ENCODE measurements around the gene ANGPT4.

The ANGPT4 gene, protein sequence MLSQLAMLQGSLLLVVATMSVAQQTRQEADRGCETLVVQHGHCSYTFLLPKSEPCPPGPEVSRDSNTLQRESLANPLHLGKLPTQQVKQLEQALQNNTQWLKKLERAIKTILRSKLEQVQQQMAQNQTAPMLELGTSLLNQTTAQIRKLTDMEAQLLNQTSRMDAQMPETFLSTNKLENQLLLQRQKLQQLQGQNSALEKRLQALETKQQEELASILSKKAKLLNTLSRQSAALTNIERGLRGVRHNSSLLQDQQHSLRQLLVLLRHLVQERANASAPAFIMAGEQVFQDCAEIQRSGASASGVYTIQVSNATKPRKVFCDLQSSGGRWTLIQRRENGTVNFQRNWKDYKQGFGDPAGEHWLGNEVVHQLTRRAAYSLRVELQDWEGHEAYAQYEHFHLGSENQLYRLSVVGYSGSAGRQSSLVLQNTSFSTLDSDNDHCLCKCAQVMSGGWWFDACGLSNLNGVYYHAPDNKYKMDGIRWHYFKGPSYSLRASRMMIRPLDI

GRCh38 chr20:916125-916799 is at the start of gene ANGPT4:
TSS of gene ANGPT4 (minus strand) at chr20:916334. CDS start at chr20:916214, 120 bp downstream.
- no peak for TF ChIP-seq ZNF274 (IDR thresholded peaks at IDR 0.05; ENCODE audit: low read depth, low read length)

DNA sequence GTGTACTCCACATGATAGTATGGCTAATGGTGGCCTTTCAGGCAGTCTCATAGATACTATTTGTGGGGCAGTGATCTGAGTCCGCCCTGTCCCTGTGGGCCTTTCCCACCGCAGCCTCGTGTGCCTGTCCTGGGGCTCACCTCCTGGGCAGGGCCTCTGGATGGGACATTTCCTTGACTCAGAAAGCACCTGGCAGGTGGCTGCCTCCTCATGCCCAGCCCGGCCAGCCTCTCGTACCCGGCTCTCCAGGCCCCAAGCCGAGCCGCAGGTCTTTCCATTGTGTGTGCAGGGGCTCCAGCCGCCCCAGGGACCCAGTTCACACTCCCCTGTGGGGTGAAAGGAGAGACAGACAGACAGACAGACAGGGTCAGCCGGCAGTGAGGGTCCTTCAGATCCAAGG is 47.7 kb upstream of the ANGPT4 start:
- H3K4me3 ChIP-seq (ENCODE audit: low read length): no peak overlapping the region
- no peak for TF ChIP-seq ZNF274 (IDR thresholded peaks at IDR 0.05; ENCODE audit: low read depth, low read length)

More at GRCh38 chr20:916125-916799, at the start of gene ANGPT4:
- H3K4me3 ChIP-seq (ENCODE audit: low read length): no peak within 1 kb of the TSS

- no peak for TF ChIP-seq ZNF274 (IDR thresholded peaks at IDR 0.05; ENCODE audit: low read depth, low read length)
- no peak overlapping the region for H3K4me3 ChIP-seq (ENCODE audit: low read length)
These were observed 46.5 kb upstream of the ANGPT4 start for GRCh38 chr20:962683-963082.

- TF ChIP-seq ZNF274 (IDR thresholded peaks at IDR 0.05; ENCODE audit: low read depth, low read length): no peak
- H3K4me3 ChIP-seq (ENCODE audit: low read length): no peak overlapping the region
These were observed 46.1 kb upstream of the ANGPT4 start for GRCh38 chr20:962223-962622.

DNA sequence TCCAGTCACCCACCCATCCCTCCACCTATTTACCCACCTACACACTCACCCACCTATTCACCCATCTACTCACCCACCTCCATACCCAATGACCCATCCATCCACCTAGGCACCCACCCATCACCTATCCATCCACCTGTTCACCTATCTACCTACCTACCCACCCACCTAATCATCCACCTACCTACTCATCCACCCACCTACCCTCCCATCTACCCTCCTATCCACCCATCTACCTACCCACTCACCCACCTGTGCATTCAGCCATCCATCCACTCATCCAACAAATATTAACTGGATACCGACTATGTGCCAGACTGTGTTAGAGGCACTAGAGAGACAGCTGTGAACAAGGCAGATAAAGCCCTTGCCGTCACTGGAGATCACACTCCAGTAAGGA is 45.6 kb upstream of the ANGPT4 start:
- no peak for TF ChIP-seq ZNF274 (IDR thresholded peaks at IDR 0.05; ENCODE audit: low read depth, low read length)

GRCh38 chr20:959996-960615 is 44.0 kb upstream of the ANGPT4 start:
- TF ChIP-seq ZNF274 (IDR thresholded peaks at IDR 0.05; ENCODE audit: low read depth, low read length): no peak
- H3K4me3 ChIP-seq (ENCODE audit: low read length): no peak overlapping the region

More for the DNA sequence above, 45.6 kb upstream of the ANGPT4 start:
- H3K4me3 ChIP-seq (ENCODE audit: low read length): no peak overlapping the region

DNA sequence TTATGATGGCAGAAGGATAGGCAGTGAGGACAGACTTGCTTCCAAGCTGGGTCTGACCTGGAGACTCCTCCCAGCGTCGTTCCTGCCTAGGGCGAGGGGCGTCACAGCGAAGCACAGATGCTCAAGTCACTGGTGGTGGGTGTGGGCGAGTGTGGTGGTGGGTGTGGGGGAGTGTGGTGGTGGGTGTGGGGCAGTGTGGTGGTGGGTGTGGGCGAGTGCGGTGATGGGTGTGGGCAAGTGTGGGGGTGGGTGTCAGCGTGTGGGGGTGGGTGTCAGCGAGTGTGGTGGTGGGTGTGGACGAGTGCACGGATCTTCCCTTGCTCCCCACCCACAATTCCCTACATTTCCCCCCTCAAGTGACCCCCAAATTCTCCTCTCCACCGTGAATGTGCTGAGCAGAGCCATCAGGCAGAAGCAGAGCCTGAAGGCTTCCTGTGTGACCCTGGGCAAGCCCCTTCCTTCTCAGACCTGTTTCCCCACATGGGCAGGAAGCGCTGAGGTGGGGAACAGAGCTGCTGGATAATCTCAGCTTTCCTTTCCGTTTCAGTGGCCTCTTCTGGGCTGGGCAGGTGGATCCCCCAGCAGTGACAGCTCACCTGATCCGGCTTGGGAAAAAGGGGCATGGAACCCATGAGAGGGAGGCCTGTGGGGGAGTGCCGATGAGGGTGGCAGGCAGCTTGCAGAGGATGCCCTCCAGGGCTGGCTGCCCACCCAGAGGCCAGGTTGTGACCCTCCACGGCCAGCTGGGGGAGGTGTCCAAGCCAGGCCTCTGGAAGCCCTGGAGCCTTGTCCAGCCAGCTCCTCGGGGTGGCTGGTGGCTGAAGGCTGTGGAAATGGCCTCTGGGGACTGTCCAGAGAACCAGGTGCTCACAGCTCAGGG is 43.0 kb upstream of the ANGPT4 start:
- no peak for TF ChIP-seq ZNF274 (IDR thresholded peaks at IDR 0.05; ENCODE audit: low read depth, low read length)
- no peak overlapping the region for H3K4me3 ChIP-seq (ENCODE audit: low read length)

- H3K4me3 ChIP-seq (ENCODE audit: low read length): no peak overlapping the region
These were observed 41.4 kb upstream of the ANGPT4 start for GRCh38 chr20:957544-957943.

GRCh38 chr20:956330-956951 is 40.3 kb upstream of the ANGPT4 start:
- no peak overlapping the region for H3K4me3 ChIP-seq (ENCODE audit: low read length)
- no peak for TF ChIP-seq ZNF274 (IDR thresholded peaks at IDR 0.05; ENCODE audit: low read depth, low read length)

More at GRCh38 chr20:957544-957943, 41.4 kb upstream of the ANGPT4 start:
- TF ChIP-seq ZNF274 (IDR thresholded peaks at IDR 0.05; ENCODE audit: low read depth, low read length): no peak

GRCh38 chr20:955656-956055 is 39.5 kb upstream of the ANGPT4 start:
- TF ChIP-seq ZNF274 (IDR thresholded peaks at IDR 0.05; ENCODE audit: low read depth, low read length): no peak
- H3K4me3 ChIP-seq (ENCODE audit: low read length): no peak overlapping the region

DNA sequence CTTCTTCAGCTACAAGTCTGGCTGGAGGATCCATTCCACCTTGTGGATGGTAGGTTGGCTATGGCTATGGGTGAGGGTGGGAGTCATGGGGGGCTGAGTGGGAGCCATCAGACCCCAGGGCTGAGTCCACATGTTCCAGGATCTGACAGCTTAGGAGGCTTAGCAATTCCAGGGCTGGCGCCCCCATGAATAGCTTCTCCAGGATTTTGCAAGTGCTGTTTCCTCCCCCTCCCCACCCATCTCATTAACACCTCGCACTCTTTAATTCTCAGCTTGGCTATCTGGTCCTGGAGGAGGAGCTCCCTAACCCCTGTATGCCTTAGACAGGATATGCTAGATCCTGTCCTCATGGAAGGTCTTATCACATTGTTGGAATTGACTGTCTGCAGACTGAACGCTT is 39.0 kb upstream of the ANGPT4 start:
- no peak overlapping the region for H3K4me3 ChIP-seq (ENCODE audit: low read length)
- no peak for TF ChIP-seq ZNF274 (IDR thresholded peaks at IDR 0.05; ENCODE audit: low read depth, low read length)

- no peak overlapping the region for H3K4me3 ChIP-seq (ENCODE audit: low read length)
- TF ChIP-seq ZNF274 (IDR thresholded peaks at IDR 0.05; ENCODE audit: low read depth, low read length): no peak
These were observed 37.6 kb upstream of the ANGPT4 start for GRCh38 chr20:953742-954141.

GRCh38 chr20:952196-952795 is 36.2 kb upstream of the ANGPT4 start:
- no peak overlapping the region for H3K4me3 ChIP-seq (ENCODE audit: low read length)
- TF ChIP-seq ZNF274 (IDR thresholded peaks at IDR 0.05; ENCODE audit: low read depth, low read length): no peak
